K562 (cell line): ENCODE measurements around the gene TUBA1B. TPM values are rescaled to one million over a fixed set of nuclear protein-coding genes. Genes with fewer than 3 reads are reported as not detected.

Source experiments
- CXXC5 ChIP-seq: fragments of 250-450 bp; sonication (Bioruptor Pico); IDR thresholded peaks from 2 replicates; pipeline ENCODE4 v1.8.0; 2022; ENCODE audit warnings: inconsistent platforms, mild to moderate bottlenecking, moderate library complexity
- KDM5B ChIP-seq: fragments of 200-600 bp; sonication (generic); IDR thresholded peaks from 2 replicates; pipeline ENCODE4 v1.6.1; 2012; ENCODE audit warnings: low read depth, mild to moderate bottlenecking, moderate library complexity, low read length, control low read depth, inconsistent platforms; ENCODE audit not compliant: insufficient replicate concordance
- L3MBTL2 ChIP-seq: fragments of 450-650 bp; IDR thresholded peaks from 2 replicates; pipeline ENCODE4 v1.6.1; 2016; ENCODE audit warnings: mild to moderate bottlenecking, moderate library complexity
- MED1 ChIP-seq: sonication (generic); formaldehyde crosslinking; IDR thresholded peaks from 2 replicates; pipeline ENCODE4 v1.8.1; 2023; ENCODE audit warnings: missing genetic modification reagents, borderline replicate concordance
- NFIC ChIP-seq: fragments of 450-650 bp; IDR thresholded peaks from 2 replicates; pipeline ENCODE4 v1.6.1; 2017; ENCODE audit warnings: mild to moderate bottlenecking, inconsistent platforms
- PHF8 ChIP-seq: fragments of 200-600 bp; sonication (generic); IDR thresholded peaks from 2 replicates; pipeline ENCODE4 v1.6.1; 2012; ENCODE audit warnings: mixed run types, mild to moderate bottlenecking, inconsistent platforms, low read length, moderate library complexity, borderline replicate concordance
- ZFP1 ChIP-seq: fragments of 450-650 bp; formaldehyde crosslinking; IDR thresholded peaks from 2 replicates; pipeline ENCODE4 v1.4.0; 2020; ENCODE audit warnings: mild to moderate bottlenecking, mixed read lengths
- ZNF224 ChIP-seq: sonication (generic); formaldehyde crosslinking; IDR thresholded peaks from 2 replicates; pipeline ENCODE4 v1.8.0; 2022; ENCODE audit warnings: mild to moderate bottlenecking, missing genetic modification reagents
- ZNF274 ChIP-seq: IDR thresholded peaks from 2 replicates; pipeline ENCODE4 v1.6.1; 2011; ENCODE audit warnings: low read depth, mild to moderate bottlenecking, low read length, moderate library complexity, borderline replicate concordance
- polyA plus RNA-seq, 8 experiments: library from polyadenylated mRNA; depleted of rRNA in 4 of 8; stranded (reverse) in 5 of 8; unstranded in 3 of 8; fragments of >200 nt; fragmentation: Nextera tagmentation in 2 of 8; fragmentation: Illumina TruSeq in 1 of 8; extraction: Ambion mirVana in 2 of 8; extraction: Trizol in 1 of 8; gene quantifications; 2 replicates each; pipeline versions ENCODE4 v1.2.1 to v1.2.3, GENCODE V29; 2011 to 2014; ENCODE audit warnings: inconsistent platforms in 1 of 8, missing spikeins in 1 of 8
- total RNA-seq, 7 experiments: library from RNA; depleted of rRNA in 6 of 7; stranded (reverse); fragments of >200 nt in 6 of 7; fragmentation: Illumina TruSeq in 2 of 7; extraction: Trizol in 2 of 7; gene quantifications; 2 replicates each; pipeline versions ENCODE4 v1.2.1 to v1.2.3, GENCODE V29; 2011 to 2021; ENCODE audit warnings: low replicate concordance in 1 of 7
- TF ChIP-seq, protein P1 (sequence below): fragments of 200-800 bp; sonication (Bioruptor generic); IDR thresholded peaks from 2 replicates; pipeline ENCODE4 v1.6.1; 2017; ENCODE audit warnings: missing genetic modification characterization, missing compliant biosample characterization
- TF ChIP-seq, protein P2 (sequence below), 2 experiments: fragments of 450-650 bp in 1 of 2; IDR thresholded peaks; 2 replicates each; pipeline ENCODE4 v1.6.1; 2011 to 2017; ENCODE audit warnings: low read depth in 2 of 2, antibody characterized with exemption in 1 of 2, borderline replicate concordance in 1 of 2, low read length in 1 of 2, mild to moderate bottlenecking in 1 of 2, mixed read lengths in 1 of 2; ENCODE audit not compliant: control insufficient read depth in 1 of 2
- TF ChIP-seq, protein P3 (sequence below): fragments of 450-650 bp; IDR thresholded peaks from 2 replicates; pipeline ENCODE4 v1.6.1; 2016; ENCODE audit warnings: borderline replicate concordance
- TF ChIP-seq, protein P4 (sequence below): fragments of 450-650 bp; IDR thresholded peaks from 2 replicates; pipeline ENCODE4 v1.6.1; 2016; ENCODE audit warnings: low read depth

The TUBA1B gene
- total and polyA plus RNA-seq, 9 of the 15 experiments (the other 6 are each of a cell fraction or from before 2014, with no cell fraction given): 2,189 to 4,624 (median 2,628) TPM

DNA sequence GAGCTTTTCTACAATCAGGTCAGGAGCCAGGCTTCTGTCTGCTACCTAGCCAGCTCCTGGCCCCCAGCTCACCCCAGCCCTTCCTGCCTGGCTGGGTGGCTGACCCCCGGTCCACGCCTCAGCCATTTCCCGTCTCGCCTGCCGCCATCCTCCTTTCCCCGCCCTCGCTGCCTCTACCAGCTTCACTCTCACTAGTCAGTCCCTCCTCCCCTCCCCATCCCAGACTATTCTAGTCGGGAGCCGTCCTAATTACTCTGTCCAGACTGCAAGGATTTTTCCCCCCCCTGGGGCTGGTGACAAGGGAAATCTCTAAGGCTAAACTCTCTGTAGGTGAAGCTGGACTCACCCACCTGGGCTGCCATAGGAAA is 37.4 kb downstream of the TUBA1B start (continued):
- TF ChIP-seq, protein P1, sequence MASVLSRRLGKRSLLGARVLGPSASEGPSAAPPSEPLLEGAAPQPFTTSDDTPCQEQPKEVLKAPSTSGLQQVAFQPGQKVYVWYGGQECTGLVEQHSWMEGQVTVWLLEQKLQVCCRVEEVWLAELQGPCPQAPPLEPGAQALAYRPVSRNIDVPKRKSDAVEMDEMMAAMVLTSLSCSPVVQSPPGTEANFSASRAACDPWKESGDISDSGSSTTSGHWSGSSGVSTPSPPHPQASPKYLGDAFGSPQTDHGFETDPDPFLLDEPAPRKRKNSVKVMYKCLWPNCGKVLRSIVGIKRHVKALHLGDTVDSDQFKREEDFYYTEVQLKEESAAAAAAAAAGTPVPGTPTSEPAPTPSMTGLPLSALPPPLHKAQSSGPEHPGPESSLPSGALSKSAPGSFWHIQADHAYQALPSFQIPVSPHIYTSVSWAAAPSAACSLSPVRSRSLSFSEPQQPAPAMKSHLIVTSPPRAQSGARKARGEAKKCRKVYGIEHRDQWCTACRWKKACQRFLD (CRISPR knock-in tag): no peak
- TF ChIP-seq, protein P2, sequence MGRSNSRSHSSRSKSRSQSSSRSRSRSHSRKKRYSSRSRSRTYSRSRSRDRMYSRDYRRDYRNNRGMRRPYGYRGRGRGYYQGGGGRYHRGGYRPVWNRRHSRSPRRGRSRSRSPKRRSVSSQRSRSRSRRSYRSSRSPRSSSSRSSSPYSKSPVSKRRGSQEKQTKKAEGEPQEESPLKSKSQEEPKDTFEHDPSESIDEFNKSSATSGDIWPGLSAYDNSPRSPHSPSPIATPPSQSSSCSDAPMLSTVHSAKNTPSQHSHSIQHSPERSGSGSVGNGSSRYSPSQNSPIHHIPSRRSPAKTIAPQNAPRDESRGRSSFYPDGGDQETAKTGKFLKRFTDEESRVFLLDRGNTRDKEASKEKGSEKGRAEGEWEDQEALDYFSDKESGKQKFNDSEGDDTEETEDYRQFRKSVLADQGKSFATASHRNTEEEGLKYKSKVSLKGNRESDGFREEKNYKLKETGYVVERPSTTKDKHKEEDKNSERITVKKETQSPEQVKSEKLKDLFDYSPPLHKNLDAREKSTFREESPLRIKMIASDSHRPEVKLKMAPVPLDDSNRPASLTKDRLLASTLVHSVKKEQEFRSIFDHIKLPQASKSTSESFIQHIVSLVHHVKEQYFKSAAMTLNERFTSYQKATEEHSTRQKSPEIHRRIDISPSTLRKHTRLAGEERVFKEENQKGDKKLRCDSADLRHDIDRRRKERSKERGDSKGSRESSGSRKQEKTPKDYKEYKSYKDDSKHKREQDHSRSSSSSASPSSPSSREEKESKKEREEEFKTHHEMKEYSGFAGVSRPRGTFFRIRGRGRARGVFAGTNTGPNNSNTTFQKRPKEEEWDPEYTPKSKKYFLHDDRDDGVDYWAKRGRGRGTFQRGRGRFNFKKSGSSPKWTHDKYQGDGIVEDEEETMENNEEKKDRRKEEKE (IDR thresholded peaks at IDR 0.05; ENCODE audit: borderline replicate concordance in 1 of 2, control insufficient read depth in 1 of 2, low read depth in 2 of 2, low read length in 1 of 2): no peak
- TF ChIP-seq ZNF224 (CRISPR knock-in tag) (no peak), NFIC (no peak), CXXC5 (CRISPR knock-in tag) (no peak), KDM5B (peak; percentile 60), PHF8 (peak; percentile 13; the same call in 1 of the 2 replicates), ZFP1 (CRISPR knock-in tag) (no peak), MED1 (no peak), L3MBTL2 (no peak), ZNF274 (no peak)
- TF ChIP-seq, protein P3, sequence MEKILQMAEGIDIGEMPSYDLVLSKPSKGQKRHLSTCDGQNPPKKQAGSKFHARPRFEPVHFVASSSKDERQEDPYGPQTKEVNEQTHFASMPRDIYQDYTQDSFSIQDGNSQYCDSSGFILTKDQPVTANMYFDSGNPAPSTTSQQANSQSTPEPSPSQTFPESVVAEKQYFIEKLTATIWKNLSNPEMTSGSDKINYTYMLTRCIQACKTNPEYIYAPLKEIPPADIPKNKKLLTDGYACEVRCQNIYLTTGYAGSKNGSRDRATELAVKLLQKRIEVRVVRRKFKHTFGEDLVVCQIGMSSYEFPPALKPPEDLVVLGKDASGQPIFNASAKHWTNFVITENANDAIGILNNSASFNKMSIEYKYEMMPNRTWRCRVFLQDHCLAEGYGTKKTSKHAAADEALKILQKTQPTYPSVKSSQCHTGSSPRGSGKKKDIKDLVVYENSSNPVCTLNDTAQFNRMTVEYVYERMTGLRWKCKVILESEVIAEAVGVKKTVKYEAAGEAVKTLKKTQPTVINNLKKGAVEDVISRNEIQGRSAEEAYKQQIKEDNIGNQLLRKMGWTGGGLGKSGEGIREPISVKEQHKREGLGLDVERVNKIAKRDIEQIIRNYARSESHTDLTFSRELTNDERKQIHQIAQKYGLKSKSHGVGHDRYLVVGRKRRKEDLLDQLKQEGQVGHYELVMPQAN: no peak
- TF ChIP-seq, protein P4, sequence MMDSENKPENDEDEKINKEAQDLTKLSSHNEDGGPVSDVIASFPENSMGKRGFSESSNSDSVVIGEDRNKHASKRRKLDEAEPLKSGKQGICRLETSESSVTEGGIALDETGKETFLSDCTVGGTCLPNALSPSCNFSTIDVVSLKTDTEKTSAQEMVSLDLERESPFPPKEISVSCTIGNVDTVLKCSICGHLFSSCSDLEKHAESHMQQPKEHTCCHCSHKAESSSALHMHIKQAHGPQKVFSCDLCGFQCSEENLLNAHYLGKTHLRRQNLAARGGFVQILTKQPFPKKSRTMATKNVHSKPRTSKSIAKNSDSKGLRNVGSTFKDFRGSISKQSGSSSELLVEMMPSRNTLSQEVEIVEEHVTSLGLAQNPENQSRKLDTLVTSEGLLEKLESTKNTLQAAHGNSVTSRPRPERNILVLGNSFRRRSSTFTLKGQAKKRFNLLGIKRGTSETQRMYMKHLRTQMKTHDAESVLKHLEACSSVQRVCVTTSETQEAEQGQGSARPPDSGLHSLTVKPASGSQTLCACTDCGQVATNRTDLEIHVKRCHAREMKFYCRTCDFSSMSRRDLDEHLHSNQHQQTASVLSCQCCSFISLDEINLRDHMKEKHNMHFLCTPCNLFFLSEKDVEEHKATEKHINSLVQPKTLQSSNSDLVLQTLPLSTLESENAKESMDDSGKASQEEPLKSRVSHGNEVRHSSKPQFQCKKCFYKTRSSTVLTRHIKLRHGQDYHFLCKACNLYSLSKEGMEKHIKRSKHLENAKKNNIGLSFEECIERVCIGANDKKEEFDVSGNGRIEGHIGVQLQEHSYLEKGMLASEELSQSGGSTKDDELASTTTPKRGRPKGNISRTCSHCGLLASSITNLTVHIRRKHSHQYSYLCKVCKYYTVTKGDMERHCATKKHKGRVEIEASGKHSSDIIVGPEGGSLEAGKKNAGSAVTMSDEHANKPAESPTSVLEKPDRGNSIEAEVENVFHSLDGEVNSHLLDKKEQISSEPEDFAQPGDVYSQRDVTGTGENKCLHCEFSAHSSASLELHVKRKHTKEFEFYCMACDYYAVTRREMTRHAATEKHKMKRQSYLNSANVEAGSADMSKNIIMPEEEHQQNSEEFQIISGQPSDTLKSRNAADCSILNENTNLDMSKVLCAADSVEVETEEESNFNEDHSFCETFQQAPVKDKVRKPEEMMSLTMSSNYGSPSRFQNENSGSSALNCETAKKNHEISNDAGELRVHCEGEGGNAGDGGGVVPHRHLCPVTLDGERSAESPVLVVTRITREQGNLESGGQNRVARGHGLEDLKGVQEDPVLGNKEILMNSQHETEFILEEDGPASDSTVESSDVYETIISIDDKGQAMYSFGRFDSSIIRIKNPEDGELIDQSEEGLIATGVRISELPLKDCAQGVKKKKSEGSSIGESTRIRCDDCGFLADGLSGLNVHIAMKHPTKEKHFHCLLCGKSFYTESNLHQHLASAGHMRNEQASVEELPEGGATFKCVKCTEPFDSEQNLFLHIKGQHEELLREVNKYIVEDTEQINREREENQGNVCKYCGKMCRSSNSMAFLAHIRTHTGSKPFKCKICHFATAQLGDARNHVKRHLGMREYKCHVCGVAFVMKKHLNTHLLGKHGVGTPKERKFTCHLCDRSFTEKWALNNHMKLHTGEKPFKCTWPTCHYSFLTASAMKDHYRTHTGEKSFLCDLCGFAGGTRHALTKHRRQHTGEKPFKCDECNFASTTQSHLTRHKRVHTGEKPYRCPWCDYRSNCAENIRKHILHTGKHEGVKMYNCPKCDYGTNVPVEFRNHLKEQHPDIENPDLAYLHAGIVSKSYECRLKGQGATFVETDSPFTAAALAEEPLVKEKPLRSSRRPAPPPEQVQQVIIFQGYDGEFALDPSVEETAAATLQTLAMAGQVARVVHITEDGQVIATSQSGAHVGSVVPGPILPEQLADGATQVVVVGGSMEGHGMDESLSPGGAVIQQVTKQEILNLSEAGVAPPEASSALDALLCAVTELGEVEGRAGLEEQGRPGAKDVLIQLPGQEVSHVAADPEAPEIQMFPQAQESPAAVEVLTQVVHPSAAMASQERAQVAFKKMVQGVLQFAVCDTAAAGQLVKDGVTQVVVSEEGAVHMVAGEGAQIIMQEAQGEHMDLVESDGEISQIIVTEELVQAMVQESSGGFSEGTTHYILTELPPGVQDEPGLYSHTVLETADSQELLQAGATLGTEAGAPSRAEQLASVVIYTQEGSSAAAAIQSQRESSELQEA: no peak
